GM23338 (cell line): Measurements from ENCODE around the gene ESYT2. TPM values are rescaled to one million over a fixed set of nuclear protein-coding genes. Genes with fewer than 3 reads are reported as not detected.

Experiments used
- ATAC-seq: fragments of 200-7000 bp; cut with Tn5 transposase; 3 replicates; pipeline ENCODE4 v1.9.1; 2020
- DNase-seq: peaks from one replicate; pipeline ENCODE4 v3.0.0-alpha.2; 2015; ENCODE audit warnings: low spot score
- H2AFZ ChIP-seq: fragments of 200-600 bp; sonication (generic); 2 replicates; pipeline ENCODE4 v1.8.0; 2016; ENCODE audit warnings: antibody characterized with exemption, mild to moderate bottlenecking, moderate library complexity
- H3F3A ChIP-seq: fragments of 200-600 bp; sonication (generic); replicated peaks from 2 replicates; pipeline ENCODE4 v1.8.0; 2017; ENCODE audit warnings: antibody characterized with exemption, mixed run types, low read depth
- H3K27ac ChIP-seq: fragments of 200-600 bp; sonication (generic); 2 replicates; pipeline ENCODE4 v1.6.1; 2016; ENCODE audit warnings: low read depth
- H3K27me3 ChIP-seq: fragments of 200-600 bp; sonication (generic); 2 replicates; pipeline ENCODE4 v1.8.0; 2016; ENCODE audit warnings: mild to moderate bottlenecking, mixed run types, moderate library complexity; ENCODE audit not compliant: insufficient read depth
- H3K36me3 ChIP-seq: fragments of 200-600 bp; sonication (generic); 2 replicates; pipeline ENCODE4 v1.8.0; 2016; ENCODE audit warnings: mild to moderate bottlenecking; ENCODE audit not compliant: insufficient read depth
- H3K4me1 ChIP-seq: fragments of 200-600 bp; sonication (generic); 2 replicates; pipeline ENCODE4 v1.8.0; 2016; ENCODE audit warnings: mild to moderate bottlenecking, moderate library complexity; ENCODE audit not compliant: insufficient read depth
- H3K4me2 ChIP-seq: fragments of 200-600 bp; sonication (generic); 2 replicates; pipeline ENCODE4 v1.7.1; 2017; ENCODE audit warnings: mixed run types
- H3K4me3 ChIP-seq: fragments of 200-600 bp; sonication (generic); 2 replicates; pipeline ENCODE4 v1.6.1; 2016; ENCODE audit warnings: mixed run types
- H3K79me2 ChIP-seq: fragments of 200-600 bp; sonication (generic); replicated peaks from 2 replicates; pipeline ENCODE4 v1.8.0; 2017; ENCODE audit warnings: mild to moderate bottlenecking; ENCODE audit not compliant: insufficient read depth
- H3K9me2 ChIP-seq: fragments of 200-600 bp; sonication (generic); 2 replicates; pipeline ENCODE4 v1.8.0; 2017; ENCODE audit not compliant: insufficient read depth
- H4K20me1 ChIP-seq: fragments of 200-600 bp; sonication (generic); replicated peaks from 2 replicates; pipeline ENCODE4 v1.8.0; 2017; ENCODE audit warnings: mild to moderate bottlenecking; ENCODE audit not compliant: insufficient read depth
- H3K27ac Mint-ChIP-seq: 2 replicates; pipeline ENCODE4 v1.8.0; 2020; ENCODE audit warnings: inconsistent platforms, mild to moderate bottlenecking, moderate library complexity, mixed read lengths
- H3K27me3 Mint-ChIP-seq: 3 replicates; pipeline ENCODE4 v1.8.0; 2022; ENCODE audit warnings: low read depth, mild to moderate bottlenecking, moderate library complexity, mixed read lengths, inconsistent platforms; ENCODE audit not compliant: insufficient read depth, poor library complexity
- H3K36me3 Mint-ChIP-seq: 3 replicates; pipeline ENCODE4 v1.8.0; 2021; ENCODE audit warnings: low read depth, mild to moderate bottlenecking, inconsistent platforms, moderate library complexity, mixed read lengths
- H3K4me1 Mint-ChIP-seq: 3 replicates; pipeline ENCODE4 v1.8.0; 2020; ENCODE audit warnings: mild to moderate bottlenecking, inconsistent platforms, mixed read lengths
- H3K4me3 Mint-ChIP-seq: 3 replicates; pipeline ENCODE4 v1.8.0; 2021; ENCODE audit warnings: moderate library complexity, mild to moderate bottlenecking, inconsistent platforms, mixed read lengths
- H3K9me3 Mint-ChIP-seq: 3 replicates; pipeline ENCODE4 v1.8.0; 2020; ENCODE audit warnings: moderate library complexity, mild to moderate bottlenecking, inconsistent platforms, mixed read lengths
- ETS1 ChIP-seq: IDR thresholded peaks from 2 replicates; pipeline ENCODE4 v1.6.1; 2016; ENCODE audit warnings: antibody characterized with exemption
- EZH2phosphoT487 ChIP-seq: fragments of 200-600 bp; sonication (generic); IDR thresholded peaks from one replicate; pipeline ENCODE4 v1.8.1; 2018; ENCODE audit warnings: antibody characterized with exemption; ENCODE audit not compliant: unreplicated experiment
- JUNB ChIP-seq: IDR thresholded peaks from one replicate; pipeline ENCODE4 v1.6.1; 2016; ENCODE audit warnings: antibody characterized with exemption; ENCODE audit not compliant: unreplicated experiment
- NANOG ChIP-seq: IDR thresholded peaks from 2 replicates; pipeline ENCODE4 v1.6.1; 2016; ENCODE audit warnings: antibody characterized with exemption, borderline replicate concordance
- STAT1 ChIP-seq: IDR thresholded peaks from one replicate; pipeline ENCODE4 v1.6.1; 2016; ENCODE audit warnings: antibody characterized with exemption; ENCODE audit not compliant: unreplicated experiment
- ZNF462 ChIP-seq: fragments of 250-450 bp; sonication (Bioruptor Pico); IDR thresholded peaks from 2 replicates; pipeline ENCODE4 v1.5.0; 2020; ENCODE audit warnings: mild to moderate bottlenecking, moderate library complexity
- polyA plus RNA-seq: library from polyadenylated mRNA; unstranded; fragments of >200 nt; fragmentation: Nextera tagmentation; extraction: Ambion mirVana; gene quantifications from 2 replicates; pipeline ENCODE4 v1.2.1, GENCODE V29; 2016
- total RNA-seq: library from RNA; depleted of rRNA; stranded (reverse); fragments of >200 nt; shearing (Covaris generic); gene quantifications from 2 replicates; pipeline ENCODE4 v1.2.3, GENCODE V29; 2014
- TF ChIP-seq, protein P1 (sequence below): IDR thresholded peaks from one replicate; pipeline ENCODE4 v1.6.1; 2018; ENCODE audit warnings: antibody characterized with exemption; ENCODE audit not compliant: unreplicated experiment

Gene ESYT2
- total and polyA plus RNA-seq, 2 experiments from 2014 or later = 9.6 to 52.7 TPM

GRCh38 chr7:158843771-158844170 is 14.5 kb upstream of the ESYT2 start:
- DNase-seq (peak; percentile 33), ATAC-seq (peak; percentile 79)
- Mint-ChIP-seq H3K9me3 (peaks cover 48% of the 10 kb centered on the region), H3K36me3 (peaks cover 19% of the 10 kb centered on the region), H3K4me1 (peaks cover 16% of the 10 kb centered on the region), H3K27ac (peak overlapping the region; percentile 85), H3K4me3 (peak overlapping the region; percentile 23; the same call in 1 of the 3 replicates), H3K27me3 (peaks cover 12% of the 10 kb centered on the region)
- Histone ChIP-seq H3K27ac (peak overlapping the region; percentile 65; the same call in 1 of the 2 replicates), H3K9me2 (no peaks in the 10 kb centered on the region), H3K4me1 (peaks cover 16% of the 10 kb centered on the region), H3F3A (no peaks in the 10 kb centered on the region; the same call in 1 of the 2 replicates), H3K4me3 (peak overlapping the region; percentile 36; the same call in 1 of the 2 replicates), H3K79me2 (no peaks in the 10 kb centered on the region), H3K27me3 (no peaks in the 10 kb centered on the region), H4K20me1 (no peaks in the 10 kb centered on the region), H3K4me2 (peak overlapping the region; percentile 67), H2AFZ (peak overlapping the region; percentile 83), H3K36me3 (peaks cover 24% of the 10 kb centered on the region)
- TF ChIP-seq, protein P1, sequence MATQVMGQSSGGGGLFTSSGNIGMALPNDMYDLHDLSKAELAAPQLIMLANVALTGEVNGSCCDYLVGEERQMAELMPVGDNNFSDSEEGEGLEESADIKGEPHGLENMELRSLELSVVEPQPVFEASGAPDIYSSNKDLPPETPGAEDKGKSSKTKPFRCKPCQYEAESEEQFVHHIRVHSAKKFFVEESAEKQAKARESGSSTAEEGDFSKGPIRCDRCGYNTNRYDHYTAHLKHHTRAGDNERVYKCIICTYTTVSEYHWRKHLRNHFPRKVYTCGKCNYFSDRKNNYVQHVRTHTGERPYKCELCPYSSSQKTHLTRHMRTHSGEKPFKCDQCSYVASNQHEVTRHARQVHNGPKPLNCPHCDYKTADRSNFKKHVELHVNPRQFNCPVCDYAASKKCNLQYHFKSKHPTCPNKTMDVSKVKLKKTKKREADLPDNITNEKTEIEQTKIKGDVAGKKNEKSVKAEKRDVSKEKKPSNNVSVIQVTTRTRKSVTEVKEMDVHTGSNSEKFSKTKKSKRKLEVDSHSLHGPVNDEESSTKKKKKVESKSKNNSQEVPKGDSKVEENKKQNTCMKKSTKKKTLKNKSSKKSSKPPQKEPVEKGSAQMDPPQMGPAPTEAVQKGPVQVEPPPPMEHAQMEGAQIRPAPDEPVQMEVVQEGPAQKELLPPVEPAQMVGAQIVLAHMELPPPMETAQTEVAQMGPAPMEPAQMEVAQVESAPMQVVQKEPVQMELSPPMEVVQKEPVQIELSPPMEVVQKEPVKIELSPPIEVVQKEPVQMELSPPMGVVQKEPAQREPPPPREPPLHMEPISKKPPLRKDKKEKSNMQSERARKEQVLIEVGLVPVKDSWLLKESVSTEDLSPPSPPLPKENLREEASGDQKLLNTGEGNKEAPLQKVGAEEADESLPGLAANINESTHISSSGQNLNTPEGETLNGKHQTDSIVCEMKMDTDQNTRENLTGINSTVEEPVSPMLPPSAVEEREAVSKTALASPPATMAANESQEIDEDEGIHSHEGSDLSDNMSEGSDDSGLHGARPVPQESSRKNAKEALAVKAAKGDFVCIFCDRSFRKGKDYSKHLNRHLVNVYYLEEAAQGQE = no peak
- TF ChIP-seq ZNF462 (CRISPR knock-in tag) = no peak
- TF ChIP-seq STAT1 = no peak
- no peak for TF ChIP-seq NANOG
- no peak for TF ChIP-seq EZH2phosphoT487
- TF ChIP-seq JUNB = no peak
- TF ChIP-seq ETS1 = no peak
